Measurements from ENCODE around the gene RNF146. TPM values are rescaled to one million over a fixed set of nuclear protein-coding genes. Genes with fewer than 3 reads are reported as not detected.

RNF146 gene
- polyA plus RNA-seq, 1 donor from 2014 or later: 244 TPM

DNA sequence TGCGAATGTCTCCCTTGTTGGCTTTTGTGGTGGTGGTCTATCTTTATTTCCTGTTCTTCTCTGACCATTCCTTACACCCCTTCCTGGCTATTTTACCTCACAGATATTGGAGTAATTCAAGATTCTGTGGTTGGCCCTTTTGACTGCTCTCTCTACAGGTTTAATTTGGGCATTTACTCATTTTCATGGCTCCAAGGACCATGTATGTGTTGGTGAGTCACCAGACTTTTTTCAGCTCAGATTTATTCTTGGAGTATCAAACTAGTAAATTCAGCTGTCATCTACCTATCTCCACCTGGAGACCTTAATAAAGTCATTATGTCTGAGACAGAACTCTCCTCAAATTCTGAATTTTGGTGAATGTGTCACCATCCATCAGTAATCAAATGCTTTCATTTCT lies 15.5 kb downstream of the RNF146 start:
- Histone ChIP-seq H3K36me3 (ENCODE audit: insufficient read depth, low read length) (no peaks in the 10 kb centered on the region), H3K27ac (ENCODE audit: low read length) (no peak overlapping the region), H3K9me2 (ENCODE audit: insufficient read depth, low read length) (no peaks in the 10 kb centered on the region), H3K9ac (ENCODE audit: low read length) (no peak overlapping the region), H3K4me3 (ENCODE audit: low read length) (no peak overlapping the region), H4K20me1 (ENCODE audit: insufficient read depth) (no peaks in the 10 kb centered on the region), H3K4me2 (ENCODE audit: low read length) (no peak overlapping the region), H3F3A (ENCODE audit: insufficient read depth, low read length, poor library complexity, severe bottlenecking) (no peaks in the 10 kb centered on the region), H3K27me3 (ENCODE audit: insufficient read depth, low read depth, low read length) (no peaks in the 10 kb centered on the region), H3K79me2 (replicated peaks; ENCODE audit: insufficient read depth, low read length) (peaks cover 22% of the 10 kb centered on the region), H2AFZ (ENCODE audit: low read depth, low read length) (no peak overlapping the region), H3K9me3 (ENCODE audit: low read length) (no peaks in the 10 kb centered on the region)
- TF ChIP-seq EP300 (conservative IDR thresholded peaks at IDR 0.05; ENCODE audit: poor library complexity, severe bottlenecking) (no peak), POLR2AphosphoS5 (IDR thresholded peaks at IDR 0.05) (no peak), REST (IDR thresholded peaks at IDR 0.05; ENCODE audit: borderline replicate concordance) (no peak)

DNA sequence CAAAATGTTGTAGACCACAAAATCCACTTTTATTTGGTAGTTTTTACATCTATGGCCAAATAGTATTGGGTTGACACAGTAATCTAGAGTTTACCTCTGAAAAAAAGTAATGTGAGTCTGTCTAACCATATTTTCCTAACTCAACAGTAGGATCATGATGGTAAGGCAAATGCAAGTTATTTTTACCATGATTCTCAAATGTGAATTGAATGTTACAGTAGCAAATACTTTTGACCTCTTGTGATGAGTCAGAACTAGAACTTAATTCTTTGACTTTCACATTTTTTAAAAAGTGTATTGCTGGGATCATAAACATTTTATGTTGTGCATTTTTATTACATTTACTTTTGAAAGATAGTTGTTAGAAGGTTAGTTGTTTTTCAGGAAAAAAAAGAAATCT lies 22.0 kb downstream of the RNF146 start:
- TF ChIP-seq POLR2AphosphoS5 (IDR thresholded peaks at IDR 0.05) (no peak), MXI1 (conservative IDR thresholded peaks at IDR 0.05; ENCODE audit: poor library complexity, severe bottlenecking) (no peak), TAF1 (IDR thresholded peaks at IDR 0.05; ENCODE audit: low read depth) (no peak), CTCF (IDR thresholded peaks at IDR 0.05; ENCODE audit: poor library complexity, severe bottlenecking) (no peak), RAD21 (conservative IDR thresholded peaks at IDR 0.05) (no peak), EZH2 (IDR thresholded peaks at IDR 0.05; ENCODE audit: borderline replicate concordance, insufficient read depth, low read length, poor library complexity, severe bottlenecking) (no peak), SMC3 (conservative IDR thresholded peaks at IDR 0.05; ENCODE audit: poor library complexity) (no peak), REST (IDR thresholded peaks at IDR 0.05; ENCODE audit: borderline replicate concordance) (no peak), EP300 (conservative IDR thresholded peaks at IDR 0.05; ENCODE audit: poor library complexity, severe bottlenecking) (no peak)
- H4K20me1 ChIP-seq (ENCODE audit: insufficient read depth): no peaks in the 10 kb centered on the region
- H3K36me3 ChIP-seq (ENCODE audit: insufficient read depth, low read length): peaks cover 7% of the 10 kb centered on the region
- H3K79me2 ChIP-seq (replicated peaks; ENCODE audit: insufficient read depth, low read length): no peaks in the 10 kb centered on the region
- no peak overlapping the region for H3K4me3 ChIP-seq (ENCODE audit: low read length)
- H3K9me3 ChIP-seq (ENCODE audit: low read length): no peaks in the 10 kb centered on the region
- no peak overlapping the region for H3K4me2 ChIP-seq (ENCODE audit: low read length)
- no peaks in the 10 kb centered on the region for H3F3A ChIP-seq (ENCODE audit: insufficient read depth, low read length, poor library complexity, severe bottlenecking)
- H3K9ac ChIP-seq (ENCODE audit: low read length): no peak overlapping the region
- no peaks in the 10 kb centered on the region for H3K27me3 ChIP-seq (ENCODE audit: insufficient read depth, low read depth, low read length)
- H3K9me2 ChIP-seq (ENCODE audit: insufficient read depth, low read length): no peaks in the 10 kb centered on the region
- no peak overlapping the region for H2AFZ ChIP-seq (ENCODE audit: low read depth, low read length)
- no peak overlapping the region for H3K27ac ChIP-seq (ENCODE audit: low read length)
